Left renal pelvis (tissue), 4 donors: ENCODE data around the gene ERF. TPM values are rescaled to one million over a fixed set of nuclear protein-coding genes. Genes with fewer than 3 reads are reported as not detected.

Experiments used
- DNase-seq, 4 donors: peaks; one replicate each; pipeline ENCODE4 v3.0.0-alpha.2; 2013; ENCODE audit warnings: low read depth in 4 of 4, low spot score in 3 of 4
- polyA plus RNA-seq, 4 donors: library from polyadenylated mRNA; unstranded; fragments of 120-200 nt; gene quantifications; one replicate each; pipeline ENCODE4 v1.2.1, GENCODE V29; 2013; ENCODE audit not compliant: insufficient read length in 4 of 4

The ERF gene
- polyA plus RNA-seq: 10 to 100 TPM; 57.2 to 81.0 (median 63.4) TPM

GRCh38 chr19:42254850-42255765 is at the start of gene ERF:
TSS of gene ERF (minus strand) at chr19:42255128. CDS start at chr19:42254999, 129 bp downstream.
- peak in 2 of 4 donors; percentile 83 to 87 for DNase-seq

DNA sequence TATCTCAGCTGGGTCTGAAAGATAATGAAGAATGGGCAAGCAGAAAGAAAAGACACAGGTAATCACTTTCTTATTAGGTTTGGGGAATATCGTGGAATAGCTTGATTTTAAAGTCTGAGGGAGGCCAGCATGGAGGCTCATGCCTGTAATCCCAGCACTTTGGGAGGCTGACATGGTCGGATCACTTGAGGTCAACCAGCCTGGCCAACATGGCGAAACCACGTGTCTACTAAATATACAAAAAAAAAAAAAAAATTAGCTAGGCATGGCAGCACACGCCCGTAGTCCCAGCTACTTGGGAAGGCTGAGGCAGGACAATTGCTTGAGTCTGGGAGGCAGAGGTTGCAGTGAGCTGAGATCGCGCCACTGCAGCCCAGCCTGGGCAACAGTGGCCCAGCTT is 48.9 kb upstream of the ERF start:
- DNase-seq: no peak

DNA sequence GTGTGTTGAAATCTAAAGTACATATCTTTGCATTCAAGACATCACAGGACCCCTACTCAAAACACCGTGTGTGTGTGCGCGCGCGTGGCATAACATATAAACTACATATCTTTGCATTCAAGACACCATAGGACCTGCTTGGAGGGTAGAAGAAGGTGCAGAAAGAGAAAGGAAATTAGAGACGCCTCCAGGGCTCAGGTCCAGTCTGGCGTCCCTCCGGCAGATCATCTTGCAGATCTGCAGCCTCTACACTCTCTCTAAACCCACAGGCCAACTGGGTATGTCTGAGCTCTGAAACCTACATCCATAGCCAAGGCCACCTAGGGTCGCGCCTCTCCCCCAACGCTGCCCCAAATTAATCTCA is 48.2 kb upstream of the ERF start:
- DNase-seq: no peak

DNA sequence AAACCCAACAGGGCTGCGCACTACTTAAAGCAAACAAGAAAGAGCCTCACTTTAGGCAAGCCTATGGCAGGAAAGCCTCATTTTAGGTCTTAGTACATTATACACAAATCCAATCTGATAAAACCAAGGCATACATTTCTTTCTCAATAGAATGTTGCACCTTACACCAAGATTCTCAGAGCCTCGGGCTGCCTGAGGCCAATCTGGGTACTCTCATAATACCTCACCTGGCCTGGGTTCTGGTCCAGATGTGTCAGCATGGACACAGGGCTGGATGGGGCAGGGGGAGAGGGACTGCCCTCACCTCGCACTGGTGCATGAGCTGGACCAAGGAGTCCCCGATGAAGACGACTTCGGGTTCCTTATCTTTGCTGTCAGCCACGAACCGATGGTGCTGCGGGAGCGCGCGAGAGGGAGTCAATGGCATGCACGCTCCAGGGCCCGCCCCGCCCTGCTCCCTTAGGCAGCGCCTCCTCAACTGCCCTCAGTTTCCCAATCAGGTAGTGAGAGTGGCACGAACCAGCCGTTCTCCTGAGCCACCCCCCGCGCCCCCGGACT is 46.8 kb upstream of the ERF start, which contains the start of gene PRR19:
TSS of gene PRR19 (plus strand) at position 487 of the 558 bp plus-strand sequence. CDS start 7,453 bp downstream, outside the sequence.
- no peak for DNase-seq

GRCh38 chr19:42297039-42297438 is 42.1 kb upstream of the ERF start:
- no peak for DNase-seq

DNA sequence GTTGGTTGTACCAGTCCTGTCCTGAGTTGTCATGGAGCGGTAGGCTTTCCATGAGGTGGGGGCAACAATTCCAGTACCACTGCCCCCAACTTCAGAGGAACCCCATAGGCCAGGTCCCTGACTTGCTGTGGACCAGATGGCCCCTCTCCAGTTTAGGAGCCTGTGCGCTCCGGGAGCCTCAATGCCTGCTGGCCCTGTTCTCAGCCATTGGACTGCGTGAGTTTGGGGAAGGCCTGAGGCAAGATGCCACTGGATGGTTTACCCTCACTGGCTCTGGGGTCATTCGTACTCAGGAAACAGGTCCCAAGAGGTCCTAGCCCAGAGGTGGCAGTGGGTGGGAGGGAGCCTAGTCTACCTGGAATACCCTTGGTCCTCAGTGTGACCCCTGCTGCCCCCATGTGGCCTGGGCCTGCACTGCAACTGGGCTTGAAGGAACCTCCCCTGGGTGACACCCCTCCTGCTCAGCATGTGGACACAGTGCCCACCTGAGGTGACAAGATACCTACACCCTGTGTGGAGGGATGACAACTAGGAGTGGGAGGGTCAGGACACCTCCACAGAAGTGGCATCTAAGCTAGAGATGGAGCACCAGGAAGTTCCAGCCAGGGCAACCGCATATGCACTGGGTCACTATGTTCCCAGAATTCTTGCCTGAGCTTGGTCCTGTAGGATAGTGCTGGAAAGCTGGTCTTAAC is 41.0 kb upstream of the ERF start:
- DNase-seq: no peak

DNA sequence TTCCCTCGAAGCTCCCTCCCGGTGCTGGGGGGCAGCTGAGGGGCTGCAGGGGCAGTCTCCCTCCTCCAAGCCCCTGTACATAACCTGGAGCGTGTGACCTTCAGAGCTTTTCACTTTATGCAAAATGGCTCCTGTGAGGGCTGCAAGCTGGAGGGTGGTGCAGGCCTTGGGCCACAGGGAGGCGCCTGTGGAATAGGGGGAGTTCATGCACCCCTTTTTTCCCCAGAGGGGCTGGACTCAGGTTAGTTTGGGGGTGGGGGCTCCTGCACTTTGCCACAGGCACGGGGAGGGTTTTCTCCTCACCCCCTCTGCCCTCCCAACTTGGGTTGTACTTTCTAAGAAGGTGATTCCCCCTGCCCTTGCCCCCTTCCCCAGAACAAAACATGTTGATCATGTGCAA is 40.4 kb upstream of the ERF start:
- no peak for DNase-seq

GRCh38 chr19:42294471-42295137 is 39.7 kb upstream of the ERF start:
- DNase-seq: no peak

DNA sequence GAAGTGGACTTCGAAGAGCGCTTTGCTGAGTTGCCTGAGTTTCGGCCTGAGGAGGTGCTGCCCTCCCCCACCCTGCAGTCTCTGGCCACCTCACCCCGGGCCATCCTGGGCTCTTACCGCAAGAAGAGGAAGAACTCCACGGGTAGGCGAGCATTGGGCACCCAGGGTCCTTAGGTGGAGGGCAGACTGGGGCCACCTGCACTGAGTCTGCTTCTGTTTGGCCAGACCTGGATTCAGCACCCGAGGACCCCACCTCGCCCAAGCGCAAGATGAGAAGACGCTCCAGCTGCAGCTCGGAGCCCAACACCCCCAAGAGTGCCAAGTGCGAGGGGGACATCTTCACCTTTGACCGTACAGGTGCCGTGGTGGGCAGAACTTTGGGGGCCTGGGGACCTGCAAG is 39.0 kb upstream of the ERF start:
- DNase-seq: no peak

DNA sequence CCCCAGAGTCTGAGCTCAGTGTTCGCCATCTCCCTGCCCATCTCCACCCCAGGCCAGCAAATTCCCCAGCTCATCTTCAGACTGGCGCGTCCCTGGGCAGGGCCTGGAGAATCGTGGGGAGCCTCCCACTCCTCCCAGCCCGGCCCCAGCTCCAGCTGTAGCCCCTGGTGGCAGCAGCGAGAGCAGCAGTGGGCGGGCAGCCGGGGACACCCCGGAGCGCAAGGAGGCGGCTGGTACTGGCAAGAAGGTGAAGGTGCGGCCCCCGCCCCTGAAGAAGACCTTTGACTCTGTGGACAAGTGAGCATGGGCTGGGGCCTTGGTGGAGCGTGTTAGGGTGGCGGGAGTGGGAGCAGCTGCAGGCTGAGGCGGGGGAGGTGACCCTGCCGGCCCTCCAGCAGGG is 38.6 kb upstream of the ERF start:
- no peak for DNase-seq

DNA sequence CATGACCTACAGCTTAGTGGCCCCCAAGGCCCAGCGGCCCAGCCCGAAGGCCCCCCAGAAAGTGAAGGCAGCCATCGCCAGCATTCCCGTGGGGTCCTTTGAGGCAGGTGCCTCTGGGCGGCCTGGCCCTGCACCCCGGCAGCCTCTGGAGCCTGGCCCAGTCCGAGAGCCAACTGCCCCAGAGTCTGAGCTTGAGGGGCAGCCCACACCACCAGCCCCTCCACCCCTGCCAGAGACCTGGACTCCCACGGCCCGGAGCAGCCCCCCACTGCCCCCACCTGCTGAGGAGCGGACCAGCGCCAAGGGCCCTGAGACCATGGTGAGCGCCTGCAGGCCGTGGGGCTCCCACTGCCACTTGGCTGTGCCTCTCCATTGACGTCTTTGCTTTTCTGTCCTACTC is 38.0 kb upstream of the ERF start:
- DNase-seq: no peak

GRCh38 chr19:42292042-42292960 is 37.4 kb upstream of the ERF start:
- DNase-seq: no peak

DNA sequence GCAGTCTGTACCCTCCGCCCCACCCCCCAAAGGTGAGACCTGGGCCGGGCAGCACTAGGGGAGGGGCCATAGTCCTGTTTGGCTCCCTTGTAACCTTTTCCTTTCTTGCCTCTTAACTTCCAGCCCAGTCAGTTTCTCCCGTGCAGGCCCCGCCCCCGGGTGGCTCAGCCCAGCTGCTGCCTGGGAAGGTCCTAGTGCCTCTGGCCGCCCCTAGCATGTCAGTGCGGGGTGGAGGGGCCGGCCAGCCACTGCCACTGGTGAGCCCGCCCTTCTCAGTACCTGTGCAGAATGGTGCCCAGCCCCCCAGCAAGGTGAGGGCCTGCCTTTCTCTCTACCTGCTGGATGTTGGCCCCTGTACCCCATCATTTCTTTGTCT is 36.5 kb upstream of the ERF start:
- no peak for DNase-seq

- no peak for DNase-seq
These were observed 35.9 kb upstream of the ERF start for GRCh38 chr19:42290523-42291434.

DNA sequence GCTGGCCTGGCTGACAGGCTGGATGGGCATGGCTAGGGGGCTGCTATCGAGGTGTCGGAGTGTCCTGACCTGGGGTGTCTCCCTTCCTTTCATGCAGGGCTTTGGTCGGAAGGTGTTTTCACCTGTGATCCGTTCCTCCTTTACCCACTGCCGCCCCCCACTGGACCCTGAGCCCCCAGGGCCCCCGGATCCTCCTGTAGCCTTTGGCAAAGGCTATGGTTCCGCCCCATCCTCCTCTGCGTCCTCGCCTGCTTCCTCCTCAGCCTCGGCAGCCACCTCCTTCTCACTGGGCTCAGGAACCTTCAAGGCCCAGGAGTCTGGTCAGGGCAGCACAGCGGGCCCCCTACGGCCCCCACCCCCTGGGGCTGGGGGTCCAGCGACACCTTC is 35.2 kb upstream of the ERF start:
- DNase-seq: no peak

GRCh38 chr19:42289556-42290041 is 34.7 kb upstream of the ERF start:
- no peak for DNase-seq

DNA sequence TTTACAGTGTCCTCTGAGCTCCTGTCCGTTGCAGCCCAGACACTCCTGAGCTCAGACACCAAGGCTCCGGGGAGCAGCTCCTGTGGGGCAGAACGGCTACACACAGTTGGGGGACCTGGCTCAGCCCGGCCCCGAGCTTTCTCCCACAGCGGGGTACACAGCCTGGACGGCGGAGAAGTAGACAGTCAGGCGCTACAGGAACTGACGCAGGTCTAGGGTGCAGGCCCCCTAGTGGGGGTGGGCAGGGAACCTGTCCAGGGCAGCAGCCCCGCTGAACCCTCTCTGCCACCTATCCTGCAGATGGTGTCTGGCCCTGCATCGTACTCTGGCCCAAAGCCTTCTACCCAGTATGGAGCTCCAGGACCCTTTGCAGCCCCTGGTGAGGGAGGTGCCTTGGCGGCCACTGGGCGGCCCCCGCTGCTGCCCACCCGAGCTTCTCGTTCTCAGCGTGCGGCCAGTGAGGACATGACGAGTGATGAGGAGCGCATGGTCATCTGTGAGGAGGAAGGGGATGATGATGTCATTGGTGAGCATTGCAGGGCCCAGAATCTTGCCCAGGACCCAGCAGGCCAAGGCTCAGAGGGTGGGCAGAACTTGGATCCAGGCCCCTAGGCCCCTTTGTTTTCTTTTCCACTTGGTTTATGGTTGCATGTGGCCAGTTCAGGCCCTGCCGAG is 34.1 kb upstream of the ERF start:
- no peak for DNase-seq

GRCh38 chr19:42288387-42288786 is 33.5 kb upstream of the ERF start:
- no peak for DNase-seq
